ENCODE data around the gene EML6.

Gene EML6

GRCh38 chr2:54887850-54888545 is 164.5 kb downstream of the EML6 start:
- no peak for DNase-seq
- in situ Hi-C loops (cut with HindIII; ENCODE audit: low pct_ligation_motif_present, low pct_unique_long_range_greater_than_20kb, low sequenced_read_pairs): loop anchor here (25.0 kb wide), 1 partner anchor 274 kb away; no protein-coding TSS in a partner anchor

GRCh38 chr2:54889053-54889452 is 165.6 kb downstream of the EML6 start:
- in situ Hi-C loops (cut with HindIII; ENCODE audit: low pct_ligation_motif_present, low pct_unique_long_range_greater_than_20kb, low sequenced_read_pairs): loop anchor here (25.0 kb wide), 1 partner anchor 273 kb away; no protein-coding TSS in a partner anchor
- no peak for DNase-seq

- no peak for DNase-seq
- in situ Hi-C loops (cut with HindIII; ENCODE audit: low pct_ligation_motif_present, low pct_unique_long_range_greater_than_20kb, low sequenced_read_pairs): loop anchor here (25.0 kb wide), 1 partner anchor 270 kb away; no protein-coding TSS in a partner anchor
Observed at GRCh38 chr2:54891909-54892308, 168.4 kb downstream of the EML6 start.

- in situ Hi-C loops (cut with HindIII; ENCODE audit: low pct_ligation_motif_present, low pct_unique_long_range_greater_than_20kb, low sequenced_read_pairs): loop anchor here (25.0 kb wide), 1 partner anchor 268 kb away; no protein-coding TSS in a partner anchor
- no peak for DNase-seq
Observed at GRCh38 chr2:54894467-54894866, 171.0 kb downstream of the EML6 start.

- in situ Hi-C loops (cut with HindIII; ENCODE audit: low pct_ligation_motif_present, low pct_unique_long_range_greater_than_20kb, low sequenced_read_pairs): loop anchor here (25.0 kb wide), 1 partner anchor 267 kb away; no protein-coding TSS in a partner anchor
Observed at GRCh38 chr2:54895730-54896129, 172.3 kb downstream of the EML6 start.

GRCh38 chr2:54897420-54898310 is 174.2 kb downstream of the EML6 start:
- in situ Hi-C loops (cut with HindIII; ENCODE audit: low pct_ligation_motif_present, low pct_unique_long_range_greater_than_20kb, low sequenced_read_pairs): loop anchor here (25.0 kb wide), 1 partner anchor 265 kb away; no protein-coding TSS in a partner anchor
- no peak for DNase-seq

More at GRCh38 chr2:54895730-54896129, 172.3 kb downstream of the EML6 start:
- no peak for DNase-seq

GRCh38 chr2:54898456-54899226 is 175.2 kb downstream of the EML6 start:
- in situ Hi-C loops (cut with HindIII; ENCODE audit: low pct_ligation_motif_present, low pct_unique_long_range_greater_than_20kb, low sequenced_read_pairs): loop anchor here (25.0 kb wide), 1 partner anchor 264 kb away; no protein-coding TSS in a partner anchor
- DNase-seq: no peak

- in situ Hi-C loops (cut with HindIII; ENCODE audit: low pct_ligation_motif_present, low pct_unique_long_range_greater_than_20kb, low sequenced_read_pairs): loop anchor here (25.0 kb wide), 1 partner anchor 263 kb away; no protein-coding TSS in a partner anchor
- DNase-seq: peak; percentile 71
Observed at GRCh38 chr2:54899576-54900200, 176.2 kb downstream of the EML6 start.

GRCh38 chr2:54901224-54901986 is 177.9 kb downstream of the EML6 start:
- no peak for DNase-seq
- in situ Hi-C loops (cut with HindIII; ENCODE audit: low pct_ligation_motif_present, low pct_unique_long_range_greater_than_20kb, low sequenced_read_pairs): no loop called here

GRCh38 chr2:54902763-54903162 is 179.3 kb downstream of the EML6 start:
- DNase-seq: no peak
- in situ Hi-C loops (cut with HindIII; ENCODE audit: low pct_ligation_motif_present, low pct_unique_long_range_greater_than_20kb, low sequenced_read_pairs): no loop called here

- peak; percentile 98 for DNase-seq
- in situ Hi-C loops (cut with HindIII; ENCODE audit: low pct_ligation_motif_present, low pct_unique_long_range_greater_than_20kb, low sequenced_read_pairs): no loop called here
Observed at GRCh38 chr2:54903736-54904554, 180.5 kb downstream of the EML6 start.

GRCh38 chr2:54904836-54905235 is 181.4 kb downstream of the EML6 start:
- in situ Hi-C loops (cut with HindIII; ENCODE audit: low pct_ligation_motif_present, low pct_unique_long_range_greater_than_20kb, low sequenced_read_pairs): no loop called here
- DNase-seq: peak; percentile 7

GRCh38 chr2:54906716-54907115 is 183.3 kb downstream of the EML6 start:
- no peak for DNase-seq
- in situ Hi-C loops (cut with HindIII; ENCODE audit: low pct_ligation_motif_present, low pct_unique_long_range_greater_than_20kb, low sequenced_read_pairs): no loop called here

GRCh38 chr2:54907663-54908062 is 184.2 kb downstream of the EML6 start:
- no peak for DNase-seq
- in situ Hi-C loops (cut with HindIII; ENCODE audit: low pct_ligation_motif_present, low pct_unique_long_range_greater_than_20kb, low sequenced_read_pairs): no loop called here

- no peak for DNase-seq
- in situ Hi-C loops (cut with HindIII; ENCODE audit: low pct_ligation_motif_present, low pct_unique_long_range_greater_than_20kb, low sequenced_read_pairs): no loop called here
Observed at GRCh38 chr2:54908591-54908990, 185.1 kb downstream of the EML6 start.

GRCh38 chr2:54909001-54909400 is 185.5 kb downstream of the EML6 start:
- no peak for DNase-seq
- in situ Hi-C loops (cut with HindIII; ENCODE audit: low pct_ligation_motif_present, low pct_unique_long_range_greater_than_20kb, low sequenced_read_pairs): no loop called here

GRCh38 chr2:54912305-54912704 is 188.8 kb downstream of the EML6 start:
- in situ Hi-C loops (cut with HindIII; ENCODE audit: low pct_ligation_motif_present, low pct_unique_long_range_greater_than_20kb, low sequenced_read_pairs): no loop called here
- no peak for DNase-seq
